ENCODE data around the gene FLRT3.

FLRT3 gene

GRCh38 chr20:14313341-14314020 is 23.9 kb downstream of the FLRT3 start:
- no peak for DNase-seq

GRCh38 chr20:14312001-14312400 is 25.4 kb downstream of the FLRT3 start:
- DNase-seq = no peak

GRCh38 chr20:14310977-14311627 is 26.3 kb downstream of the FLRT3 start:
- DNase-seq = no peak

- DNase-seq = no peak
These were observed 29.5 kb downstream of the FLRT3 start for GRCh38 chr20:14307956-14308355.

- no peak for DNase-seq
These were observed 32.9 kb downstream of the FLRT3 start for GRCh38 chr20:14304472-14304871.

GRCh38 chr20:14303651-14304050 is 33.8 kb downstream of the FLRT3 start:
- no peak for DNase-seq

- DNase-seq = no peak
These were observed 34.3 kb downstream of the FLRT3 start for GRCh38 chr20:14303106-14303505.

GRCh38 chr20:14299831-14300230 is 37.6 kb downstream of the FLRT3 start:
- no peak for DNase-seq

- DNase-seq = no peak
These were observed 41.6 kb downstream of the FLRT3 start for GRCh38 chr20:14295770-14296309.

- no peak for DNase-seq
These were observed 42.2 kb downstream of the FLRT3 start for GRCh38 chr20:14295238-14295637.

GRCh38 chr20:14291502-14291901 is 45.9 kb downstream of the FLRT3 start:
- no peak for DNase-seq

- DNase-seq = no peak
These were observed 48.8 kb downstream of the FLRT3 start for GRCh38 chr20:14288341-14289330.

GRCh38 chr20:14284443-14284842 is 53.0 kb downstream of the FLRT3 start:
- DNase-seq = no peak

- DNase-seq = no peak
These were observed 55.3 kb downstream of the FLRT3 start for GRCh38 chr20:14282140-14282539.

Measured in NCI-H774 (cell line).